NCI-H510A (cell line): Measurements from ENCODE around the gene FSD2.
A peak's percentile ranks its signal among the peaks of the same experiment; 100 is the strongest.
"Not testable (repeated sequence)": the region's sequence is repeated elsewhere in the genome, so short reads cannot be mapped to it uniquely, and the experiment has no call there.

Experiments
- DNase-seq: peaks from one replicate; lab custom pipeline; 2025; lab: John Stamatoyannopoulos, UW

FSD2 gene

GRCh38 chr15:82731527-82731926, 74.3 kb downstream of the FSD2 start:
- DNase-seq, result no peak

- DNase-seq, result peak; percentile 68
These were observed 75.8 kb downstream of the FSD2 start for GRCh38 chr15:82730022-82730530.

GRCh38 chr15:82726816-82727215, 79.1 kb downstream of the FSD2 start:
- no peak for DNase-seq

- DNase-seq, result no peak
These were observed 90.9 kb downstream of the FSD2 start for GRCh38 chr15:82715003-82715402.

DNA sequence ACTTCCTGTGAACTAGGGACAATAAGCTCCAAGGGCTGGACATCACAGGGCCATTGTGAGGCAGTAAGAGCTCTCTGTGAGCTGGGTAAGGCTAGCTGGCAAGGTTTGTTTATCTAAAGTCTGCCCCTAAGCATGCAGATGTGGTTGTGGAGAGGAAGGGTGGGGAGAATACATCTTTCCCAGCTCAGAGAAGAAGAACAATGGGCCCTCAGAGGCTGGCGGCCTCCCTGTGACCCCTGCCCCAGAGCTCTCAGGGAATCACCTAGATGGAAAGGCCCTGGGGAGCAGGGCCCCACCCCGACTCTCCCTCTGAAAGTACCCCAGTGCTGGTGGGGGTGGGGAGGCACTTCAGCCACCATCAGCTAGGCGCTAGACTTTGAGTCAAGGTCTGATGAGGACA, 91.9 kb downstream of the FSD2 start:
- DNase-seq, result no peak

DNA sequence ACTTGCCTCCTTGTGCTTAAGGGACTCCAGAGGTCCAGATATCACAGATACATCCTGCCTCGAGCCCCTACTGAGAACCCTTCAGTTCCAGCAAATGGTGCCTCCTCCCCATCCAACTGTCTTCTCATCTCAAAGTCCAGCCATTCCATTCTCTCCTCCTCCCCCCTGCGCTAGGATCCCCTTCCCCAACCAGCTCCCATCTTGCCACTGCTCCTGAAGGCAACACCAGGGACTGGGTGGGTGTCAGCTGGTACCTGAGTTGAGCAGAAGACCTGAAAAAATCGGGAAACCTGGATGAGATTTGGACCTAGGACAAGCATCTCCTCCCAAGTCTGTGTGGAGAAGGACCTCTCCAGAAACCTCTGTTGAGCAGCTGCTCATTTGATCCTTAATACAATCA, 93.8 kb downstream of the FSD2 start:
- no peak for DNase-seq

DNA sequence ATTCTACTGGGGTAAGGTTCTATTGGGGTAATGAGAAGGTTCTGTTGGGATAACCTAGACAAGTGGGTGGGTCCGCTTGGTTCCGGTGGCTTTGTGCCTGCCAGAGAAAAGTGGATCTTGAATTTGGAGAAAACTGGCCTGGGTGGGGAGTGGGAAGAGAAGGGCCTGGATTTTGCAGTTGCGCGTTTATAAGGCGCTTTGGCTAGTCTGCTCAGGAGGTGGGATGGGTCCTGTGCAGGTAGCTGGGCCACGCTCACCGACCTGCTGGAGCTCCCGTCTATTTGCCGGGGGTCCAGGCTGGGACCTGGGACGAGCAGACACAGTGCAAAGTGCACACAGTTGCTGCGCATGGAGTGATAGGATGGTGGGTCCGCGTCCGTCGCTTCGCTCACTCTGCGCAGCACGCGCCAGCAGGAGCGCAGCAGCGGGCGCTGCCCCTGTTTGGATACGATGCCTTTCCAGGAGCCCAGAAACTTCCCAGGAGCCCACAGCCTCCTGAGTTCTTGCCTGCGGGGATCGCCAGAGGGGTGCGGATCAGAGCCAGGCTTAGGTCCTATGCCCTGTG, 94.9 kb downstream of the FSD2 start:
- no peak for DNase-seq

- no peak for DNase-seq
These were observed 95.7 kb downstream of the FSD2 start for GRCh38 chr15:82710208-82710555.

DNA sequence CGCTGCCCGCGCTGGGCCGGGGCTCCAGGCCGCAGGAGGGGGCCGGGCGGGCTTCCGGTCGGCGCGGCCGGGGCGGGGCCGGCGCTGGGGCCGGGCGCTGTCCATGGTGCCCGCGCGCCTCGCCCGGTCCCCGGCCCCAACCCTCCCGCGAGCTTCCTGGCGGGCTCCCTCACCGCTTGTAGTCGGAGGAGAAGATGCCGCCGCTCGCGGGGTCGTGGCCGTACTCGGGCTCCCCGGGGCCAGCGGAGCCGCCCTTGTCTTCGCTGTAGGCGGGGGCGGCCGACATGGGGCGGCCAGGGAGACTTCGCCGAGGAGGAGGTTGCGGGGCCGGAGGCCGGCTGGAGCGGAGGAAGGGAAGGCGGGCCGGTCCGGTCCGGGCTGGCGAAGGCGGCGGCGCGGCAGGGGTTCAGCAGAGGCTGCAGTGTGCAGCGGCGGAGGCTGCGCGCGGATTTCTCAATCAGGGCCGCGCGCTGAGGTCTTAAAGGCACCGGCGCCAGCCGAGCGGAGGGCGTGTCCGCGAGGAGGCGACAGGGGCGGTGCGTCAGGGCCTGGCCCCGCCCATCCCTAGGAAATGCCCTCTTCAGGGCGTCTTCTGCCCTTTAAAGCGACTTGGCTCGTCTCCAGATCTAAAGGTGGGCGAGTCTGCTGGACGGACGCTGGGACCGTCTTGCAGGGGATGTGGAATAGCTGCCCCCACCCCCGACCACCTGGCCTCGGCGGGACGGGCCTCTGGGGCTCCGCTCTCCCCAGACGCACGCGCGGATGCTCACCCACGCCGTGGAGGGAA, 96.3 kb downstream of the FSD2 start, which contains the start of gene AP3B2:
AP3B2 (minus strand) TSS at position 455 of the 787 bp plus-strand sequence; CDS start at position 286, 169 bp downstream.
- peak; percentile 79 for DNase-seq

DNA sequence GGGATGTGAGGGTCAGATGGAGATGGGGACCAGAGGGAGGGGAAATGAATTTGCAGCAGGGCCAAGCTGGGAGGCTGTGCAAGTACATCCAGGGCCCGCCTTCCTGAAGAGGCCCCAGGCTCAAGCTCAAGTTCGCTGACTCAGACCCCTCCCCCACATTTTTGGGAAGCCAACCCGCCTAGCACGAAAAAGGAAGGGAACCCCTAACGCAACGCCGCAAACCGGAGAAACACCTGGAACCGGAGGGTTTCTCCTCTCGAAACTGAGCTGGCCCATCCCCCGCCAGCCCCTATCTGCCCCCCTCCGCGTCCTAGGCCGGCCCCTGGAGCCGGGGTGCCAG, 96.8 kb downstream of the FSD2 start:
- DNase-seq, result no peak

DNA sequence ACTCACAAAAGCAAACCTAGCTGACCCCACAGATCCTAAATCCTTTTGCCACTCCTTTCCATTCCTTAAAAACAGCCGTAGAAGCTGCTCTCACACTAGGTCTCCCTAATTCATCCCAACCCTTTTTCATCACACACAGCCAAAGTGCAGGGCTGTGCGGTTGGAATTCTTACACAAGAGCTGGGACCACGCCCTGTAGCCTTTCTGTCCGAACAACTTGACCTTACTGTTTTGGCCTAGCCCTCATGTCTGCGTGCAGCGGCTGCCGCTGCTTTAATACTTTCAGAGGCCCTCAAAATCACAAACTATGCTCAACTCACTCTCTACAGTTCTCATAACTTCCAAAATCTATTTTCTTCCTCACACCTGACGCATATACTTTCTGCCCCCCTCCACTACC, 100.0 kb downstream of the FSD2 start:
- not testable (repeated sequence) for DNase-seq
